Mesenteric fat pad (tissue), 1 donor: Measurements from ENCODE around the gene PASK. TPM values are rescaled to one million over a fixed set of nuclear protein-coding genes. Genes with fewer than 3 reads are reported as not detected.

ENCODE experiments used
- DNase-seq: peaks from one replicate; pipeline ENCODE4 v3.0.0-alpha.2; 2020; ENCODE audit warnings: low spot score
- total RNA-seq: library from RNA; stranded (reverse); fragmentation: NEBNext Ultra II Directional; extraction: Animal tissue kit (Norgen Biotek cat#: 25700); gene quantifications from one replicate; pipeline ENCODE4 v1.2.1, GENCODE V29; 2021
- donor health status: DM: yes; HTN: yes; CAD: no.

Gene PASK
- total RNA-seq, 1 donor from 2014 or later = 6.4 TPM

GRCh38 chr2:241182126-241182525 lies 32.9 kb upstream of the PASK start:
- DNase-seq = no peak

GRCh38 chr2:241180495-241180894 lies 31.2 kb upstream of the PASK start:
- DNase-seq = no peak

DNA sequence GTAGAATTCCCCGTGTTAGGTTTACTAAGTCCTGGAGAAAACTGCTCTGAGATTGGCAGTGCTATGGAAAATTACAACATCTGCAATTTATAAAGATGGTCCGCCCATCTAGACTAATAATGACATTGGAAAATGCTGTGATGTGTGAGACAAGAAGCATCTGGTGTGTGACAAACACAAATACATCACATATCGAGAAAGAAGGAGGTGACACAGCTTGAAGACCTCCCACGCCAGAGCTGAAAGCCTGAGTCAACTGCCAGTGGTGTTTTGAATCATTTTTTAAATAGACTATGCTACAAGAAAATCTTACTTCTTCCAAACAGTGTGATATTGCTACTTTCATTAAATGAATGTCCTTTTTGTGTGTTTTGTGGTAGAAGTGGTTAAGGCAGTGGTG lies 30.6 kb upstream of the PASK start:
- DNase-seq = no peak

- DNase-seq = no peak
These were observed 29.7 kb upstream of the PASK start for GRCh38 chr2:241178961-241179360.

DNA sequence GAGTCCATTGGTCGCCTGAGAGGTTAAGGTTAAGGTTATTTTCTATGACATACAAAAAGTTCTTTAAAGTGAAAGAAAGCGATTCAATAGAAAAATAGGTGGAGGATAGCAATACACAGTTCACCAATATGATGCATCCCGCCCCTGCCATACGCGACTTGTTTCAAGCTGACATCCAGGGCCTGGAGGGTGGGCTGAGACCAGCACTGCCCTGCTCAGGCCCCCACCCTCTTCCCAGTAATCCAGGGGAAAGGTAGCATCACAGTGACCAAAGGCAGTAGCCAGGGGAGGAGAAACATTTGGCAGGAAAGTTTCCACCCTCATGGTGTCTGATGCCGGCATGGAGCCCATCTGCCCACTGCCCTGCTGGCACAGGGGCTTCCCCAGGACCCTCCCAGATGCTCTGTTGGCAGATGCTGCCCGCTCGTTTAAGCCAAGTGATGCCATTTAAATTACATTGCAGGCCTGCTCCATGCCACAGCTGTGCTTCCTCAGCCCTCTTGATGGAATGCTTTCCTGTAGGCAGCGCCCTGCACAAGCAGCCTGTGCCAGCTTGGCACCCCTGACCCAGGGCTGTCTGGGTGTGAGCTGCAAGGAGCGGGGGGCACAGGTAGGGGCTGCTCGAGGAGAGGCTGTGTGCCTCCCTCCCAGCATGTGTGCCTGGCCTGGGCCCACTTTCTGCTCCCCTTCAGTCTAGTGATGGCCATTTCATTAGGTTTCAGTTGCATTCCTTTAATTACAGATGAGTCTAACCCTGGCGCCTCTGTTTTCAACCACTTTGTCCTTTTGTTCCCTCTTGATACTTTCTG lies 28.5 kb upstream of the PASK start:
- DNase-seq = no peak

- DNase-seq = no peak
These were observed 24.3 kb upstream of the PASK start for GRCh38 chr2:241173557-241173956.

- no peak for DNase-seq
These were observed 19.1 kb upstream of the PASK start for GRCh38 chr2:241168366-241168765.

DNA sequence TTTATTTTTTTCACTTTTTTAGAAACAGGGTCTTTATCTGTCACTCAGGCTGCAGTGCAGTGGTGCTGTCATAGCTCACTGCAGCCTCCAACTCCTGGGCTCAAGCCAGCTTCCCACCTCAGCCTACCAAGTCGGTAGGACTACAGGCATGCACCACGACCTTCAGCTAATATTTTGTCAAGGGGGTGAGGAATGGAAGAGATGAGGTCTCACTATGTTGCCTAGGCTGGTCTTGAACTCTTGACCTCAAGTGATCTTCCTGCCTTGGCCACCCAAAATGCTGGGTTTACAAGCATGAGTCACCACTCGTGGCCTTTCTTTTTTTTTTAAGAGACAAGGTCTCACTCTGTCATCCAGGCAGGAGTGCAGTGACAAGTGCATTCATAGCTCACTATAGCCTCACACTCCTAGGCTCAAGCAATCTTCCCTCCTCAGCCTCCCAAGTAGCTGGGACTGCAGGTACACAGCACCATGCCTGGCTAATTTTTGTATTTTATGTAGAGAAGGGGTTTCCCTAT lies 14.4 kb upstream of the PASK start:
- no peak for DNase-seq

GRCh38 chr2:241161646-241162281 lies 12.5 kb upstream of the PASK start:
- DNase-seq = no peak

DNA sequence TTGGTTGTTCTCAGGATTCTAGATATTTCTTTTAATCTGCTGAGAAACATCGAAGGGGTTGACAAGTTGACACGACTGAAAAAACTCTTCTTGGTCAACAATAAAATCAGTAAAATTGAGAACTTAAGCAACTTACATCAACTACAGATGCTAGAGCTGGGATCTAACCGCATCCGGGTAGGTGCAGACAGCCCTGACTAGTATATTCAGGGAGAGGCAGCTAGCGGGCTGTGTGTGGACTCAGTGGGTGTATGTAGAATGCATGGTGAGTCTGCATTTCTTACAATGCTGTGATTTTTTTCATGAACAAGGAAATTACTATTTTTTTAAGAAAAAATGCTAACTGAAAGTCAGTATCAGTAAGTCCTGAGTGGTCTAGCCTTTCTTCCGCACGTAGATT lies 11.0 kb upstream of the PASK start:
- no peak for DNase-seq

GRCh38 chr2:241159116-241159515 lies 9.8 kb upstream of the PASK start:
- DNase-seq = no peak

- no peak for DNase-seq
These were observed 9.3 kb upstream of the PASK start for GRCh38 chr2:241158546-241158900.

GRCh38 chr2:241157841-241158545 lies 8.7 kb upstream of the PASK start:
- no peak for DNase-seq

DNA sequence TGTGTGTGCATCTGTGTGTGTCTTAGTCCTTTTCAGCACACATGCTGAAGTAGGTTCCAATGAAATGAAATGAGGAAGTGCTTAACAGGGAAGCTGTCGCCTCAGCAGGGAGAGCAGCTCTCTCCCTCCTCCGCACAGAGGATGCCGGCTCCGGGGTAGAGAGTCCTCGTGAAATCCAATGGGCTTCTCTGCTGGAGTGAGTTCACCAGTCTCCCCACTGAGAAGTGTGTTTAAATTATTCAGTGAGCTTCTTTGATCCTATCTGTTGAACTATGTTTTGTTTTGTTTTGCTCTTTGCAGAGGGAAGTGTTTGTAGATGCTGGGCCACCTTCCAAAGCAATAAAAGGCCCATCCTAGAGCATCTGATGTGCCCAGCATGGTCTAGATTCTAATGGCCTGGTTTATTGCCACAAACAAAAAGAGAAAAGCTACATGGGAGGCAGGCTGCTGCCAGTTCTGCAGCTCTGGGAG lies 7.7 kb upstream of the PASK start:
- DNase-seq = no peak

- DNase-seq = no peak
These were observed 6.7 kb upstream of the PASK start for GRCh38 chr2:241155936-241156335.

GRCh38 chr2:241154915-241155314 lies 5.6 kb upstream of the PASK start:
- no peak for DNase-seq

DNA sequence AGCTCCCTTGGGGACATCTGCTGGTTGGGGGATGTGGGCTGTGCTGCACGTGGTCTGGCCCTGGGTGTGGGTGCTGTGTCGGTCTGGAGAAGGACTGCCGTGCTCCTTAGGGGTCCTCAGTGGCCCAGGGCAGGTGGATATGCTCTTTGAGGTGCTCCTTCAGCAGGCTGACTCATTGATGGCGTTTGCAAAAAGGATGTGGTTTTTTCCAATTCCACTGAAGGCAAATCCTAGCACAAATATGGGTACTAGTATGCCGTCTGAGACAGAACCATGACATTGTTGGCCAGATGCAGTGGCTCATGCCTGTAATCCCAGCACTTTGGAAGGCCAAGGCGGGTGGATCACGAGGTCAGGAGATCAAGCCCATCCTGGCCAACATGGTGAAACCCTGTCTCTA lies 4.3 kb upstream of the PASK start:
- DNase-seq = no peak

- no peak for DNase-seq
These were observed 2.8 kb upstream of the PASK start for GRCh38 chr2:241151934-241152660.

- DNase-seq = no peak
These were observed 1.6 kb upstream of the PASK start for GRCh38 chr2:241150660-241151530.

DNA sequence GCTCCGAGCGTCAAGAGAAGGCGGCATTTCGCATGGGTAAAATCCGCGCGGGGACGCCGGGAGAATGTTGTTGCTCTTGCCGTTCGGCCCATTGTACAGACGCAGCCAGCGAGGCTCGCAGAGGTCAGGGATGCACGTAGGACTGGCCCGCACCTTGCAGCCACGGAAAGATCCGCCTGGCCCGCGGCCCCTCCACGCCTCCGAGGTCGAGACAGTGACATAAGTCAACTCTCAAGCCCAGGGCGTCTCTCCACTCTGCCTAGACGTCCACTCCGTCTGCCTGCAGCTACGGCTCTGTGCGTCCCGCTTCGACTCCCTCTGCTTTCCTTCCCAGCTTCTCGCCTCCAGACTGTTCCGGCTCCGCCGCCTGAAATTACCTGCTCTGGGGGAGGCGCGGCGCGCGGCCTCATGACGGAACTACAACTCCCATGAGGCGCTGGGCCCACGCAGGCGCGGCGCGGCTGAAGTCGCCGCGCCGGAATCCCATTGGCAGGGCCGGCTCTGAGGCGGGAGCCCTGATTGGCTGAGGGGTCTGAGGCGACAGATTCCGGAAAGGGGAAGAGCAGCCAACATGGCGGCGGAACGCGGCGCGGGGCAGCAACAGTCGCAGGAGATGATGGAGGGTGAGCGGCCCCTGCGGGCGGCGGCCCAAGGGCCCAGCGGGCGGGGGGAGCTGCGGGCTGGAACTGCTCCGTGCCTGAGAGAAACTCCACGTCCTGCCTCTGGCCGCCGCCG lies 820 bp upstream of the PASK start, which contains the start of gene PPP1R7:
TSS of gene PPP1R7 (plus strand) at position 543 of the 735 bp plus-strand sequence. CDS start at position 572, 29 bp downstream.
- DNase-seq = peak; percentile 98
